Fibroblast of lung (primary cell): ENCODE measurements around the gene BMS1.

Source experiments
- CTCF ChIP-seq, 2 donors: IDR thresholded peaks in 1 of 2; conservative IDR thresholded peaks in 1 of 2; 1 replicate in 1 of 2; 2 replicates in 1 of 2; pipeline ENCODE4 v1.5.1; 2011 to 2012; ENCODE audit warnings: low read length in 2 of 2, control low read depth in 1 of 2, inconsistent platforms in 1 of 2, low read depth in 1 of 2, mild to moderate bottlenecking in 1 of 2
- EZH2 ChIP-seq: IDR thresholded peaks from 2 replicates; pipeline ENCODE4 v1.5.1; 2012; ENCODE audit warnings: low read length, control low read depth, mild to moderate bottlenecking; ENCODE audit errors: missing control alignments

- no peak for TF ChIP-seq EZH2
- TF ChIP-seq CTCF (conservative IDR thresholded peaks at IDR 0.05 in 1 of 2, IDR thresholded peaks at IDR 0.05 in 1 of 2; ENCODE audit: low read depth in 1 of 2, low read length in 2 of 2) = no peak
These were observed 18.5 kb downstream of the BMS1 start for GRCh38 chr10:42801135-42801534.
